ENCODE data around the gene OGFOD3. TPM values are rescaled to one million over a fixed set of nuclear protein-coding genes. Genes with fewer than 3 reads are reported as not detected.

Gene OGFOD3
- total RNA-seq, 1 donor: 25.3 TPM

GRCh38 chr17:82442643-82443464 lies 24.5 kb upstream of the OGFOD3 start:
- Histone ChIP-seq H3K36me3 (ENCODE audit: insufficient read depth, low read length) (peaks cover 11% of the 10 kb centered on the region), H3K4me3 (ENCODE audit: insufficient read depth, low read length) (no peak overlapping the region), H2AFZ (ENCODE audit: low read length) (no peak overlapping the region), H3K4me2 (ENCODE audit: insufficient read depth, low read length) (no peak overlapping the region), H4K20me1 (ENCODE audit: insufficient read depth, low read length) (peaks cover 33% of the 10 kb centered on the region), H3K9me3 (ENCODE audit: low read depth, low read length) (no peaks in the 10 kb centered on the region), H3K79me2 (ENCODE audit: insufficient read depth, low read length) (peaks cover 4% of the 10 kb centered on the region), H3K27me3 (ENCODE audit: insufficient read depth, low read length) (no peaks in the 10 kb centered on the region), H3K27ac (ENCODE audit: low read depth, low read length) (no peak overlapping the region), H3K4me1 (ENCODE audit: insufficient read depth, low read length) (no peaks in the 10 kb centered on the region)
- no peak for DNase-seq (ENCODE audit: insufficient read length, low spot score, missing footprints)
- TF ChIP-seq CTCF (IDR thresholded peaks at IDR 0.05; ENCODE audit: extremely low read depth, low read depth, low read length): no peak

GRCh38 chr17:82441691-82442487 lies 23.5 kb upstream of the OGFOD3 start:
- peak; percentile 87 for DNase-seq (ENCODE audit: insufficient read length, low spot score, missing footprints)
- peaks cover 33% of the 10 kb centered on the region for H4K20me1 ChIP-seq (ENCODE audit: insufficient read depth, low read length)
- H3K36me3 ChIP-seq (ENCODE audit: insufficient read depth, low read length): peaks cover 11% of the 10 kb centered on the region
- no peaks in the 10 kb centered on the region for H3K4me1 ChIP-seq (ENCODE audit: insufficient read depth, low read length)
- H3K9me3 ChIP-seq (ENCODE audit: low read depth, low read length): no peaks in the 10 kb centered on the region
- no peak overlapping the region for H3K4me2 ChIP-seq (ENCODE audit: insufficient read depth, low read length)
- TF ChIP-seq CTCF (IDR thresholded peaks at IDR 0.05; ENCODE audit: extremely low read depth, low read depth, low read length): no peak
- no peaks in the 10 kb centered on the region for H3K79me2 ChIP-seq (ENCODE audit: insufficient read depth, low read length)
- no peak overlapping the region for H3K4me3 ChIP-seq (ENCODE audit: insufficient read depth, low read length)
- H3K27me3 ChIP-seq (ENCODE audit: insufficient read depth, low read length): no peaks in the 10 kb centered on the region
- H2AFZ ChIP-seq (ENCODE audit: low read length): no peak overlapping the region
- H3K27ac ChIP-seq (ENCODE audit: low read depth, low read length): no peak overlapping the region

GRCh38 chr17:82440991-82441627 lies 22.7 kb upstream of the OGFOD3 start:
- no peaks in the 10 kb centered on the region for H3K27me3 ChIP-seq (ENCODE audit: insufficient read depth, low read length)
- H3K4me2 ChIP-seq (ENCODE audit: insufficient read depth, low read length): no peak overlapping the region
- peaks cover 27% of the 10 kb centered on the region for H4K20me1 ChIP-seq (ENCODE audit: insufficient read depth, low read length)
- peaks cover 8% of the 10 kb centered on the region for H3K36me3 ChIP-seq (ENCODE audit: insufficient read depth, low read length)
- no peaks in the 10 kb centered on the region for H3K4me1 ChIP-seq (ENCODE audit: insufficient read depth, low read length)
- no peak overlapping the region for H3K27ac ChIP-seq (ENCODE audit: low read depth, low read length)
- TF ChIP-seq CTCF (IDR thresholded peaks at IDR 0.05; ENCODE audit: extremely low read depth, low read depth, low read length): no peak
- peak; percentile 71 for DNase-seq (ENCODE audit: insufficient read length, low spot score, missing footprints)
- H3K4me3 ChIP-seq (ENCODE audit: insufficient read depth, low read length): no peak overlapping the region
- no peak overlapping the region for H2AFZ ChIP-seq (ENCODE audit: low read length)
- H3K9me3 ChIP-seq (ENCODE audit: low read depth, low read length): no peaks in the 10 kb centered on the region
- no peaks in the 10 kb centered on the region for H3K79me2 ChIP-seq (ENCODE audit: insufficient read depth, low read length)

Measured in osteoblast (primary cell).